Fibroblast of the aortic adventitia (primary cell): ENCODE results near the gene ESYT3. TPM values are rescaled to one million over a fixed set of nuclear protein-coding genes. Genes with fewer than 3 reads are reported as not detected.
"Not testable (repeated sequence)": the region's sequence is repeated elsewhere in the genome, so short reads cannot be mapped to it uniquely, and the experiment has no call there.

Experiments used
- DNase-seq: peaks from one replicate; pipeline ENCODE4 v3.0.0-alpha.2; 2010; ENCODE audit warnings: low read depth
- H3K4me3 ChIP-seq: 2 replicates; pipeline ENCODE4 v1.5.1; 2011; ENCODE audit warnings: low read depth, mild to moderate bottlenecking, control low read depth, low read length, moderate library complexity
- CTCF ChIP-seq: IDR thresholded peaks from 2 replicates; pipeline ENCODE4 v1.5.1; 2011; ENCODE audit warnings: mild to moderate bottlenecking, low read length, control low read depth, inconsistent platforms; ENCODE audit not compliant: insufficient read depth
- total RNA-seq: library from RNA; depleted of rRNA; stranded (reverse); fragments of >200 nt; gene quantifications from 2 replicates; pipeline ENCODE4 v1.2.3, GENCODE V29; 2012; ENCODE audit warnings: low replicate concordance

ESYT3 gene
- total RNA-seq, 1 donor: 0.27 TPM

GRCh38 chr3:138408751-138409570 lies 25.5 kb upstream of the ESYT3 start:
- peak; percentile 16 for DNase-seq
- H3K4me3 ChIP-seq: no peak overlapping the region
- no peak for TF ChIP-seq CTCF

GRCh38 chr3:138412821-138413551 lies 21.4 kb upstream of the ESYT3 start:
- H3K4me3 ChIP-seq: no peak overlapping the region
- no peak for TF ChIP-seq CTCF
- no peak for DNase-seq

DNA sequence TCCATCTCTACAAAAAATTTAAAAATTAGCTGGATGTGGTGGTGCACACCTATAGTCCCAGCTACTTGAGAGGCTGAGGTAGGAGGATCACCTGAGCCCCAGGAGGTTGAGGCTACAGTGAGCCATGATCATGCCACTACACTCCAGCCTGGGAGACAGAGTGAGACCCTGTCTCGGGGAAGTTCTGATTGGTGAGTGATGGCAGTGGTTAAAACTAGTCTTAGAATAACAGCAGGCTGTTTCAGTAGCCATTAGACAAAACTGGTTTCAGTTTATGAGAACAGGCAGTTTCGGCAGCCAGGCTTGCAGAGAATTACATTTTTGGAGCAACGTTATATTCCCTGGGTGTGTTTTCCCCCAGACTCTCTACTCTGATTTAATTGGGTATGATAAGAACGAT lies 18.2 kb upstream of the ESYT3 start:
- not testable (repeated sequence) for DNase-seq, H3K4me3 ChIP-seq

DNA sequence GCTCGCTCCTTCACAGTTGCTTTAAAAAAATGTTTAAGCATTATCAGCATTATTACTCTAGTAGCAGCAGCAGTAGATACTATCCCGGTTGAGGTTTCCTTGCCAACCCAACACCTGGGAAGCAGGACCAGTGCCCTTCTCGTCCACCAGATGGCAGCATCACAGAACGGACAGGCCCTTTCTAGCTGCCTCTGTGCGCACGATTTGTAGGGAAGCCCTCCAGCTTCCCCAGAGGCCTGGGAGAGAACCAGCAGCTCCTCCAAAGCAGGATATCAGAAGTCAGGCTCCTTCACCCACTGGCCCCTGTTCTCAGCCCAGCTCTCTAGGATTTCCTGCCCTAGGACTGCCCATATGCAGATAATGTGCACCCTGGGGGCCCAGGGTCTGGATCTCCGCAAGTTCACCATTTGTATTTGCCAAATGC lies 16.8 kb upstream of the ESYT3 start:
- DNase-seq: peak; percentile 85
- peak; percentile 100 for TF ChIP-seq CTCF
- no peak overlapping the region for H3K4me3 ChIP-seq

- DNase-seq: no peak
- H3K4me3 ChIP-seq: no peak overlapping the region
- TF ChIP-seq CTCF: no peak
Observed at GRCh38 chr3:138418601-138419206, 15.7 kb upstream of the ESYT3 start.

DNA sequence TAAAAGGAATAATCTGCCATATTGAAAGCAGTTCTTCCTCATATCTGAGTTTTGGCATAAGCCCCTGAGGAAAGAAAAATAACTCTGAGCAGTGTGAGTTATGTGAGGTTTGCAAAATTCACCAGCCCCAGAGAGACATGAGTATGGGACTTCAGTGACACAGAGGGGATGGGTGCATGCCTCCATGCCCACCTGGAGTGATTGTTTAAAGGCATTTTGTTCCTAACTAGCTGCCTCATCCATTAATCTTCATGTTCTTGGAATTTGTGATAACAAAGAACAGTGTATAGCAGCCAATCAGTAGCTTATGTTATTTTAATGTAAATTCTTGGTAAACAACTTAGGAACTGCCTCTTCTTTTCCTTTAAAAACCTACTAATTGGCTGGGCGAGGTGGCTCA lies 11.1 kb upstream of the ESYT3 start:
- TF ChIP-seq CTCF: no peak
- no peak overlapping the region for H3K4me3 ChIP-seq
- no peak for DNase-seq

- no peak overlapping the region for H3K4me3 ChIP-seq
- no peak for DNase-seq
- TF ChIP-seq CTCF: no peak
Observed at GRCh38 chr3:138424323-138424722, 10.1 kb upstream of the ESYT3 start.
